ENCODE measurements around the gene SLC36A3.

Gene SLC36A3

GRCh38 chr5:151298063-151298855 is 5.3 kb downstream of the SLC36A3 start:
- peak; percentile 73 for DNase-seq (ENCODE audit: low read depth)

- DNase-seq (ENCODE audit: low read depth): no peak
These were observed 6.6 kb downstream of the SLC36A3 start for GRCh38 chr5:151296974-151297373.

- DNase-seq (ENCODE audit: low read depth): no peak
These were observed 7.1 kb downstream of the SLC36A3 start for GRCh38 chr5:151296478-151296830.

- DNase-seq (ENCODE audit: low read depth): peak; percentile 19
These were observed 7.6 kb downstream of the SLC36A3 start for GRCh38 chr5:151295791-151296477.

GRCh38 chr5:151295138-151295537 is 8.4 kb downstream of the SLC36A3 start:
- DNase-seq (ENCODE audit: low read depth): no peak

- no peak for DNase-seq (ENCODE audit: low read depth)
These were observed 9.9 kb downstream of the SLC36A3 start for GRCh38 chr5:151293624-151294023.

- DNase-seq (ENCODE audit: low read depth): no peak
These were observed 15.4 kb downstream of the SLC36A3 start for GRCh38 chr5:151288180-151288579.

GRCh38 chr5:151286246-151286645 is 17.3 kb downstream of the SLC36A3 start:
- DNase-seq (ENCODE audit: low read depth): no peak

GRCh38 chr5:151285683-151286082 is 17.9 kb downstream of the SLC36A3 start:
- DNase-seq (ENCODE audit: low read depth): no peak

GRCh38 chr5:151284392-151284967 is 19.1 kb downstream of the SLC36A3 start:
- no peak for DNase-seq (ENCODE audit: low read depth)

- DNase-seq (ENCODE audit: low read depth): no peak
These were observed 20.3 kb downstream of the SLC36A3 start for GRCh38 chr5:151283120-151283825.

GRCh38 chr5:151281001-151281639 is 22.4 kb downstream of the SLC36A3 start:
- no peak for DNase-seq (ENCODE audit: low read depth)

- no peak for DNase-seq (ENCODE audit: low read depth)
These were observed 23.1 kb downstream of the SLC36A3 start for GRCh38 chr5:151280443-151280842.

- no peak for DNase-seq (ENCODE audit: low read depth)
These were observed 24.7 kb downstream of the SLC36A3 start for GRCh38 chr5:151278845-151279244.

- no peak for DNase-seq (ENCODE audit: low read depth)
These were observed 27.8 kb downstream of the SLC36A3 start for GRCh38 chr5:151275803-151276202.

GRCh38 chr5:151274666-151275065 is 28.9 kb downstream of the SLC36A3 start:
- DNase-seq (ENCODE audit: low read depth): no peak

- DNase-seq (ENCODE audit: low read depth): no peak
These were observed 32.2 kb downstream of the SLC36A3 start for GRCh38 chr5:151271336-151271735.

- DNase-seq (ENCODE audit: low read depth): peak; percentile 70
These were observed 33.0 kb downstream of the SLC36A3 start for GRCh38 chr5:151270599-151270998.

GRCh38 chr5:151267491-151268260 is 35.9 kb downstream of the SLC36A3 start:
- peak; percentile 78 for DNase-seq (ENCODE audit: low read depth)

- DNase-seq (ENCODE audit: low read depth): peak; percentile 61
These were observed 39.5 kb downstream of the SLC36A3 start for GRCh38 chr5:151264113-151264512.

- no peak for DNase-seq (ENCODE audit: low read depth)
These were observed 41.0 kb downstream of the SLC36A3 start for GRCh38 chr5:151262532-151262931.

Measured in EH (cell line).